ENCODE data around the gene OGFOD2.

DNA sequence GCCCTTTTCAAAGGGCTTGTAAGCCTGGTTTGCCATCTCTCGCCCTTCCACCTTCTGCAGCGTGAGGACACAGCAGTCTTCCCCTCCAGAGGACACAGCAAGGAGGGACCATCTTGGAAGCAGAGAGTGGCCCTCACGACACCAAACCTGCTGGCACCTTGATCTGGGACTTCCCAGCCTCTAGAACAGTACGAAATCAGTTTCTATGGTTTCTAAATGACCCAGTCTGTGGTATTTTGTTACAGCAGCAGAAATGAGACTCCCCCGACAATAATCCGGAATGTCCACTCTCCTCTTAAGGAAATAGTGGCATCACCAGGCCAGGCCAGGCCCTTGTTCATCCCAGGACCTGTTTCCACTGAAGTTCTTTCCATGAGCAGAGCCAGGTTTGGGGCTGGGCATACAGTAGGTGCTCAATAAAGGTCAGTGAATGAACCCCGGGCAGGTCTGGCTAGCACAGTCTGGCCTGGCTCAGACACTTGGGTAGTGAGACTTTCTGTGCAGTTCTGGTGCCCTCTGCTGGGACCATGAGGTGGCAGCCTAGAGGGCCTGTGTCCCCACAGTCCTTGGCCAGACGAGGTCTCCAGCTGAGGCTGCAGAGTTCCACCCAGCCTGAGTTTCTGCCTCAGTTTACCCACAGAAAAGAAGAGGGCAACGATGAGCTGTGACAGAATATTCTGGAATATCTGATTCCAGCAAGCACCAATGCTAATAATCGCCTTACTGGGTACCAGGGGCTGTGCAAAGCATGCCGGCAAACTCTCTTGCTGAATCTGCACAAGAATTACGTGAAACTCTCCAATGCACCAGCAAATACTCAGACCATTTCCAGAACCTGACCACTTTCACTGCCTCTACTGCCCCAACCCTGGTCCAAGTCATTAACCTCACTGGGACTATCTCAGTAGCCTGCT lies 22.8 kb upstream of the OGFOD2 start:
- TF ChIP-seq CTCF (IDR thresholded peaks at IDR 0.05) (peak; percentile 68 to 90 (median 77)), POLR2A (IDR thresholded peaks at IDR 0.05) (no peak)
